Activated T-helper 9 cell treated with anti-CD3 and anti-CD28 coated beads, Interleukin-2, amount 50 U/mL, for 16 hours (primary cell): ENCODE data around the gene NDUFS3.

ENCODE experiments used
- DNase-seq: peaks from one replicate; pipeline ENCODE4 v3.0.0-alpha.2; 2020; ENCODE audit warnings: low read depth

The NDUFS3 gene

GRCh38 chr11:47589977-47590861 lies 11.3 kb downstream of the NDUFS3 start:
- no peak for DNase-seq

- no peak for DNase-seq
Observed at GRCh38 chr11:47591764-47592163, 12.9 kb downstream of the NDUFS3 start.

- no peak for DNase-seq
Observed at GRCh38 chr11:47592251-47592650, 13.4 kb downstream of the NDUFS3 start.

GRCh38 chr11:47592970-47593369 lies 14.1 kb downstream of the NDUFS3 start:
- DNase-seq, result no peak

- DNase-seq, result no peak
Observed at GRCh38 chr11:47593492-47593933, 14.6 kb downstream of the NDUFS3 start.

GRCh38 chr11:47593934-47594855 lies 15.3 kb downstream of the NDUFS3 start, which contains the start of gene C1QTNF4:
Gene C1QTNF4, minus strand, starts transcription at chr11:47594411. Its CDS starts 3,601 bp downstream, at chr11:47590810.
- DNase-seq, result no peak

GRCh38 chr11:47595029-47595428 lies 16.2 kb downstream of the NDUFS3 start:
- no peak for DNase-seq

- DNase-seq, result no peak
Observed at GRCh38 chr11:47595967-47596366, 17.1 kb downstream of the NDUFS3 start.

GRCh38 chr11:47599902-47600301 lies 21.0 kb downstream of the NDUFS3 start:
- no peak for DNase-seq

GRCh38 chr11:47603295-47603694 lies 24.4 kb downstream of the NDUFS3 start:
- DNase-seq, result no peak

- DNase-seq, result no peak
Observed at GRCh38 chr11:47605921-47606320, 27.0 kb downstream of the NDUFS3 start.

GRCh38 chr11:47606731-47607130 lies 27.9 kb downstream of the NDUFS3 start:
- DNase-seq, result no peak

GRCh38 chr11:47607380-47607779 lies 28.5 kb downstream of the NDUFS3 start:
- DNase-seq, result no peak

GRCh38 chr11:47609675-47610074 lies 30.8 kb downstream of the NDUFS3 start:
- DNase-seq, result no peak

GRCh38 chr11:47611348-47611794 lies 32.5 kb downstream of the NDUFS3 start:
- DNase-seq, result no peak

- no peak for DNase-seq
Observed at GRCh38 chr11:47615249-47615648, 36.4 kb downstream of the NDUFS3 start.

GRCh38 chr11:47616726-47617416 lies 38.0 kb downstream of the NDUFS3 start:
- DNase-seq, result no peak

GRCh38 chr11:47617417-47617809 lies 38.5 kb downstream of the NDUFS3 start:
- no peak for DNase-seq

GRCh38 chr11:47620836-47621378 lies 42.0 kb downstream of the NDUFS3 start:
- no peak for DNase-seq

GRCh38 chr11:47626234-47626633 lies 47.4 kb downstream of the NDUFS3 start:
- no peak for DNase-seq

GRCh38 chr11:47628026-47628425 lies 49.2 kb downstream of the NDUFS3 start:
- DNase-seq, result no peak

GRCh38 chr11:47631473-47631872 lies 52.6 kb downstream of the NDUFS3 start:
- no peak for DNase-seq
